ENCODE results near the gene AGAP2.

The AGAP2 gene

GRCh38 chr12:57713209-57713608 lies 25.3 kb downstream of the AGAP2 start:
- DNase-seq (ENCODE audit: low read depth) = no peak
- TF ChIP-seq CTCF (conservative IDR thresholded peaks at IDR 0.05; ENCODE audit: low read depth, low read length) = no peak
- no peak overlapping the region for H3K4me3 ChIP-seq (ENCODE audit: low read length)

GRCh38 chr12:57712701-57713100 lies 25.8 kb downstream of the AGAP2 start:
- no peak for DNase-seq (ENCODE audit: low read depth)
- no peak overlapping the region for H3K4me3 ChIP-seq (ENCODE audit: low read length)
- TF ChIP-seq CTCF (conservative IDR thresholded peaks at IDR 0.05; ENCODE audit: low read depth, low read length) = no peak

GRCh38 chr12:57708296-57708695 lies 30.2 kb downstream of the AGAP2 start:
- TF ChIP-seq CTCF (conservative IDR thresholded peaks at IDR 0.05; ENCODE audit: low read depth, low read length) = no peak
- no peak overlapping the region for H3K4me3 ChIP-seq (ENCODE audit: low read length)
- no peak for DNase-seq (ENCODE audit: low read depth)

- TF ChIP-seq CTCF (conservative IDR thresholded peaks at IDR 0.05; ENCODE audit: low read depth, low read length) = no peak
- DNase-seq (ENCODE audit: low read depth) = no peak
- H3K4me3 ChIP-seq (ENCODE audit: low read length) = no peak overlapping the region
Measured at GRCh38 chr12:57707250-57707649, 31.3 kb downstream of the AGAP2 start.

GRCh38 chr12:57700317-57700716 lies 38.2 kb downstream of the AGAP2 start:
- no peak for TF ChIP-seq CTCF (conservative IDR thresholded peaks at IDR 0.05; ENCODE audit: low read depth, low read length)
- no peak overlapping the region for H3K4me3 ChIP-seq (ENCODE audit: low read length)
- DNase-seq (ENCODE audit: low read depth) = no peak

GRCh38 chr12:57698414-57698813 lies 40.1 kb downstream of the AGAP2 start:
- H3K4me3 ChIP-seq (ENCODE audit: low read length) = no peak overlapping the region
- no peak for DNase-seq (ENCODE audit: low read depth)
- no peak for TF ChIP-seq CTCF (conservative IDR thresholded peaks at IDR 0.05; ENCODE audit: low read depth, low read length)

GRCh38 chr12:57697076-57697475 lies 41.5 kb downstream of the AGAP2 start:
- DNase-seq (ENCODE audit: low read depth) = no peak
- no peak overlapping the region for H3K4me3 ChIP-seq (ENCODE audit: low read length)
- no peak for TF ChIP-seq CTCF (conservative IDR thresholded peaks at IDR 0.05; ENCODE audit: low read depth, low read length)
